ENCODE results near the gene ZFPM1.

ZFPM1 gene

GRCh38 chr16:88493879-88494278, 40.8 kb downstream of the ZFPM1 start:
- TF ChIP-seq ZFX (IDR thresholded peaks at IDR 0.05; ENCODE audit: borderline replicate concordance) (no peak), CTCF (IDR thresholded peaks at IDR 0.05) (no peak)
- no peak overlapping the region for H3K27ac ChIP-seq

- TF ChIP-seq CTCF (IDR thresholded peaks at IDR 0.05) (no peak), ZFX (IDR thresholded peaks at IDR 0.05; ENCODE audit: borderline replicate concordance) (no peak)
- no peak overlapping the region for H3K27ac ChIP-seq
Measured at GRCh38 chr16:88494335-88495154, 41.5 kb downstream of the ZFPM1 start.

- TF ChIP-seq CTCF (IDR thresholded peaks at IDR 0.05), result no peak
- no peak overlapping the region for H3K27ac ChIP-seq
Measured at GRCh38 chr16:88495268-88495772, 42.2 kb downstream of the ZFPM1 start.

GRCh38 chr16:88497561-88498462, 44.7 kb downstream of the ZFPM1 start:
- no peak for TF ChIP-seq ZFX (IDR thresholded peaks at IDR 0.05; ENCODE audit: borderline replicate concordance)
- no peak for TF ChIP-seq CTCF (IDR thresholded peaks at IDR 0.05)
- no peak overlapping the region for H3K27ac ChIP-seq

- TF ChIP-seq ZFX (IDR thresholded peaks at IDR 0.05; ENCODE audit: borderline replicate concordance), result no peak
- no peak for TF ChIP-seq CTCF (IDR thresholded peaks at IDR 0.05)
- no peak overlapping the region for H3K27ac ChIP-seq
Measured at GRCh38 chr16:88498576-88499208, 45.6 kb downstream of the ZFPM1 start.

GRCh38 chr16:88499292-88499691, 46.2 kb downstream of the ZFPM1 start:
- H3K27ac ChIP-seq, result no peak overlapping the region
- TF ChIP-seq CTCF (IDR thresholded peaks at IDR 0.05), result no peak
- TF ChIP-seq ZFX (IDR thresholded peaks at IDR 0.05; ENCODE audit: borderline replicate concordance), result no peak

Measured in 22Rv1 (cell line).